HFFc6 (cell line): ENCODE measurements around the gene EYA4. TPM values are rescaled to one million over a fixed set of nuclear protein-coding genes. Genes with fewer than 3 reads are reported as not detected.
A peak's percentile ranks its signal among the peaks of the same experiment; 100 is the strongest.

Source experiments
- DNase-seq: peaks from one replicate; pipeline ENCODE4 v3.0.0-alpha.2; 2018
- H3K27ac Mint-ChIP-seq: 2 replicates; pipeline ENCODE4 v1.8.0; 2020; ENCODE audit warnings: mild to moderate bottlenecking, mixed read lengths
- H3K27me3 Mint-ChIP-seq: 2 replicates; pipeline ENCODE4 v1.8.0; 2021; ENCODE audit warnings: mild to moderate bottlenecking, moderate library complexity, mixed read lengths; ENCODE audit not compliant: insufficient read depth
- H3K36me3 Mint-ChIP-seq: 2 replicates; pipeline ENCODE4 v1.8.0; 2021; ENCODE audit warnings: low read depth, mixed read lengths
- H3K4me1 Mint-ChIP-seq: 2 replicates; pipeline ENCODE4 v1.8.0; 2020; ENCODE audit warnings: low read depth, mixed read lengths
- H3K4me3 Mint-ChIP-seq: 2 replicates; pipeline ENCODE4 v1.8.0; 2020; ENCODE audit warnings: mild to moderate bottlenecking, moderate library complexity, mixed read lengths
- H3K9me3 Mint-ChIP-seq: 2 replicates; pipeline ENCODE4 v1.8.0; 2020; ENCODE audit warnings: mild to moderate bottlenecking, mixed read lengths
- total RNA-seq, 6 experiments: library from RNA; stranded (reverse); fragmentation: NEBNext Ultra II Directional; extraction: Animal tissue kit (Norgen Biotek cat#: 25700); gene quantifications; 2 replicates in 1 of 6; 3 replicates in 5 of 6; pipeline ENCODE4 v1.2.3, GENCODE V29; 2021
- TF ChIP-seq, protein P1 (sequence below): fragments of 200-600 bp; sonication (generic); IDR thresholded peaks from 2 replicates; pipeline ENCODE4 v1.5.0; 2021; ENCODE audit warnings: antibody characterized with exemption, mild to moderate bottlenecking

EYA4 gene
- total RNA-seq, 6 experiments from 2014 or later, result not detected

DNA sequence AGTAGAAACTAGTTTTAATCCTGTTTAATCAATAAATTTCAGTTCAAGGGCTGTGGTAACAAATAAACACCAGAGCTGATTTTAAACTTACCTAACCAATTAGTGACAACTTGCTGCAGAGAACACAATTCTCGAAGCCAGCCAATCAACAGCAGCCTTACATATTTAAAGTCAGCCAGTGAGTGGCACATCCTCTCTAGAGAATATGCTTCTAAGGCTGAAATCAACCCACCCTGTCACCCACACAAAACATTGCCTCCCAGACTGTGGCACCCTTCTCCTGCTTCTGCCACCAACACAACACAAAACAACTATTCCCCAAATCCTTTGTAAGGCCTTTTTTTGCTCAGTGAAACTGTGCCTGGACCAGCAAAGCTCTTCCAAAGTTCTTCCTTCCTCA, 306.0 kb downstream of the EYA4 start:
- no peak overlapping the region for H3K4me3 Mint-ChIP-seq
- H3K9me3 Mint-ChIP-seq, result no peaks in the 10 kb centered on the region
- no peaks in the 10 kb centered on the region for H3K36me3 Mint-ChIP-seq
- no peak overlapping the region for H3K27ac Mint-ChIP-seq
- no peak for DNase-seq
- peaks cover 15% of the 10 kb centered on the region for H3K27me3 Mint-ChIP-seq
- H3K4me1 Mint-ChIP-seq, result peaks cover 47% of the 10 kb centered on the region
- TF ChIP-seq, protein P1, sequence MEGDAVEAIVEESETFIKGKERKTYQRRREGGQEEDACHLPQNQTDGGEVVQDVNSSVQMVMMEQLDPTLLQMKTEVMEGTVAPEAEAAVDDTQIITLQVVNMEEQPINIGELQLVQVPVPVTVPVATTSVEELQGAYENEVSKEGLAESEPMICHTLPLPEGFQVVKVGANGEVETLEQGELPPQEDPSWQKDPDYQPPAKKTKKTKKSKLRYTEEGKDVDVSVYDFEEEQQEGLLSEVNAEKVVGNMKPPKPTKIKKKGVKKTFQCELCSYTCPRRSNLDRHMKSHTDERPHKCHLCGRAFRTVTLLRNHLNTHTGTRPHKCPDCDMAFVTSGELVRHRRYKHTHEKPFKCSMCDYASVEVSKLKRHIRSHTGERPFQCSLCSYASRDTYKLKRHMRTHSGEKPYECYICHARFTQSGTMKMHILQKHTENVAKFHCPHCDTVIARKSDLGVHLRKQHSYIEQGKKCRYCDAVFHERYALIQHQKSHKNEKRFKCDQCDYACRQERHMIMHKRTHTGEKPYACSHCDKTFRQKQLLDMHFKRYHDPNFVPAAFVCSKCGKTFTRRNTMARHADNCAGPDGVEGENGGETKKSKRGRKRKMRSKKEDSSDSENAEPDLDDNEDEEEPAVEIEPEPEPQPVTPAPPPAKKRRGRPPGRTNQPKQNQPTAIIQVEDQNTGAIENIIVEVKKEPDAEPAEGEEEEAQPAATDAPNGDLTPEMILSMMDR, result no peak

DNA sequence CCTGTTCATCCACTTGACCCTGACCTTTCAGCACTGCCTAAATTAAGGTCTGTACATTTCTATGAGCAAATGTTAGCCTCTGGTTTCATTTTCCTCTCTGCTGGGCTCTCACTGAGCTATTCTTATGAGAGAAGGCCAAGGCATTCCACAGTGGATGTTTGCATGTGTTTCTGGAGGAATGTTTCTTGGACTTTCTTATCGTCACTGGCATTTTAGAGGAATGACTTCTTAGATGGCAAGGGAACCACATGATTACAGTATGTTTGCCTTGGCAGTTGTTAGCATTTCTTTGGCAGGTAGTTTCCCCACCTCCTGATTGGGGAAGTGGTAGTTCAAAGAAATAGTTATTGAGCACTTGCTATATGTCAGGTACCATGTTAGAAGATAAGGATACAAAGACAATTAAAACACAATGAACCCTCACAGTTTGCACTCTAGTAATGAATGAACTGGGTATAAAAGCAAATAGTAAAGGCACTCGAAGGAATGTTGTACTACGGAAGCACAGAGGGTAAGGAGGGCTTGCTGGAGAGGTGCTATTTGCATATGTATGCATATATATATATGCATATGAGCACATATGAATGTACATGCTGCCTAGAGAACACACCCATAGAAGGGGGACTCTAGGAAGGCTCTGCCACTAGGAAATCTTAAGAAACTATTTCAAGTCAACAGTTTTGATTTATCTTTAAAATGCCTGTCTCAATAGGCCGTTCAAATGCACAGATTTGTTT, 307.4 kb downstream of the EYA4 start:
- TF ChIP-seq, protein P1, result no peak
- Mint-ChIP-seq H3K9me3 (no peaks in the 10 kb centered on the region), H3K27me3 (peaks cover 9% of the 10 kb centered on the region), H3K36me3 (no peaks in the 10 kb centered on the region), H3K4me3 (no peak overlapping the region), H3K4me1 (peaks cover 48% of the 10 kb centered on the region), H3K27ac (no peak overlapping the region)
- peak; percentile 41 for DNase-seq

DNA sequence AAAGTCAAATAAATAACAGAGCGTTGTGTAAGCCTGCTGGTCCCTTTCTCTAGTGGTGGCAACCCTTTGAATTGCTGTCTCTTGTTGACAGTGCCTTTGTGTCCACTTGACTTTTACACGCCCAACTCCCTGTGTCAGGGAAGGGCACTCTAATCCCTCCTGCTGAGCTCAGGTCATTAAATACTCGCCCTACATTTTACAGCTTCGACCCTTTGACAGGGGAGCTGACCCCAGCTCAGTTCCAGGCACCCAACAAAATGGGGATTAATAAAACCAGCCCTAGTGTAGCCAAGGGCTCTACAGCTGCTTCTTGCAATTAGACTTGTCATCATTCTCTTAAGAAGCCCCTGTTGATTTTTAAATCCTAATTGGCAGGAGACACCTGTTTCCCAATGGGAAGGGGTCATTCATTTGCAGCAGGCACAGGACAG, 308.2 kb downstream of the EYA4 start:
- H3K4me3 Mint-ChIP-seq, result no peak overlapping the region
- H3K4me1 Mint-ChIP-seq, result peaks cover 48% of the 10 kb centered on the region
- H3K36me3 Mint-ChIP-seq, result no peaks in the 10 kb centered on the region
- no peaks in the 10 kb centered on the region for H3K9me3 Mint-ChIP-seq
- no peak for DNase-seq
- no peak overlapping the region for H3K27ac Mint-ChIP-seq
- TF ChIP-seq, protein P1, result no peak
- H3K27me3 Mint-ChIP-seq, result peaks cover 7% of the 10 kb centered on the region

DNA sequence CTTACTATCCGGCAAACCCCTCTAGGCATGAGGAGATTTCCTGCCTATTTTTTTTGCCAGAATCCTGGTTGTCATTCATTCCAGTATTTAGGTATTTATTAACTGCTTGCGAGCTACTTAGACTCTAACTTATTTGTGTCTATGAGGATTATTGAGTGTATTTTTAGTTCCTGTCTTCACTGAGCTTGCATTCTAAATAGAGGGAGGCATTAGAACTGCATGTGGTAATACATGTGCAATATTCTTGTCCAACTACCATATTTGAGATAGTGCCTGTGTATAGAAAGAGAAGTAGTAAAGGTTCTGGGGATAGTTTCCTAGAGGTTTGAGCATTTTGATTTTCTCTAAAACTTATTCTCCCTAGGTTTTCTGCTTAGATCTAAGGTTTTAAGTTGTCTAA, 308.9 kb downstream of the EYA4 start:
- peaks cover 8% of the 10 kb centered on the region for H3K27me3 Mint-ChIP-seq
- no peak overlapping the region for H3K27ac Mint-ChIP-seq
- peaks cover 48% of the 10 kb centered on the region for H3K4me1 Mint-ChIP-seq
- no peak overlapping the region for H3K4me3 Mint-ChIP-seq
- TF ChIP-seq, protein P1, result no peak
- no peaks in the 10 kb centered on the region for H3K36me3 Mint-ChIP-seq
- H3K9me3 Mint-ChIP-seq, result no peaks in the 10 kb centered on the region
- no peak for DNase-seq

DNA sequence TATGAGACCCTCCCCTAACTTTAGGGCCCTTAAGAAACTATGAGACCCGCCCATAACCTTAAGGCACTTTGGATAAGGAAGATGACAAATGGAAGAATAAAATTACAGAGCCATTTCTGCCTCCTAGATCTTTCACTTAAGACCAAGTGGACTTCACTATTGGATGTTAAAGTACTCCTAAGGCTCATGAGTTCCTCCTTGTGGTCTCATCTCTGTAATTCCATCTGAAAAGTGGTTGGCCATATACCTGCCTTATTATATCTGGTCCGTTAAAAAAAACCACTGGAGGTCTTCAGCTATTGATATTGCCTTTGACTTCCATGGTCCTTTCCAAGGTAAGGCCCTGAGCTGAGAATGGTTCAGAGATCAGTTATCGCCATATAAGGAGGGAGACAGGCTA, 310.3 kb downstream of the EYA4 start:
- Mint-ChIP-seq H3K27ac (peak overlapping the region; percentile 63), H3K36me3 (no peaks in the 10 kb centered on the region), H3K4me1 (peaks cover 36% of the 10 kb centered on the region), H3K4me3 (peak overlapping the region; percentile 43), H3K9me3 (no peaks in the 10 kb centered on the region), H3K27me3 (peaks cover 8% of the 10 kb centered on the region)
- TF ChIP-seq, protein P1, result peak; percentile 51
- DNase-seq, result peak; percentile 13
